ENCODE data around the gene PRKG1.
A peak's percentile ranks its signal among the peaks of the same experiment; 100 is the strongest.
"Not testable (repeated sequence)": the region's sequence is repeated elsewhere in the genome, so short reads cannot be mapped to it uniquely, and the experiment has no call there.

Gene PRKG1

DNA sequence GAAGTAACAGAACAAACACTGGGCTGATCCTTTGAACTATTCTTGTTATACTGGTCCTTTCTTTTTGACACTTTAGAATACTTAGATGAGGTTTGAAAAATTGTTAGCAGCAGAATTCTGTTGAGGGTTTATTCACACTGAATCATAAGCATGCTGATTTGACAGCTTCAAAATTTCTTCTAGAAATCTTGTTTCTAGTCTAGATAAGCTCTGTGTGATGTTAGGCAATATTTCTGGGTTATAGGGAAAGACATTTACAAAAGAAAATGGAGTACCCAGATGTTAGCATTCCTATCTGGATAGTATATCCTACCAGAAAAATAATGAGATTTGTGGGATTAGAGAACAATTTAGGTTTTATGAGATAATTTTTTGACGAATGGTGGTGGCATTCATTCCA, 613.0 kb downstream of the PRKG1 start:
- no peaks in the 10 kb centered on the region for H3K9me3 ChIP-seq (ENCODE audit: insufficient read depth, low read depth, low read length)
- 100% methylated on average over 1 of the region's 1 CpG for WGBS (ENCODE audit: extremely low coverage, insufficient coverage, insufficient read length)
- H3K27ac ChIP-seq (ENCODE audit: low read depth, low read length): no peak overlapping the region
- no peaks in the 10 kb centered on the region for H3K79me1 ChIP-seq (ENCODE audit: low read length)
- H3K27me3 ChIP-seq (ENCODE audit: insufficient read depth, low read length): no peaks in the 10 kb centered on the region
- no peaks in the 10 kb centered on the region for H3K36me3 ChIP-seq (ENCODE audit: control insufficient read depth in 1 of 2, insufficient read depth in 2 of 2, low read length in 2 of 2)
- H2BK5ac ChIP-seq (ENCODE audit: low read depth, low read length, poor library complexity): no peak overlapping the region
- H3K4ac ChIP-seq (ENCODE audit: low read depth, low read length): no peak overlapping the region
- H3K18ac ChIP-seq (ENCODE audit: low read length): no peak overlapping the region
- H3K23ac ChIP-seq (ENCODE audit: low read length): no peak overlapping the region
- no peak overlapping the region for H2BK120ac ChIP-seq (ENCODE audit: insufficient read depth, low read length, poor library complexity)
- H3K4me3 ChIP-seq (ENCODE audit: low read depth, low read length): no peak overlapping the region
- no peak overlapping the region for H3K4me2 ChIP-seq (ENCODE audit: low read length)
- H4K8ac ChIP-seq (ENCODE audit: low read depth, low read length): no peak overlapping the region
- no peaks in the 10 kb centered on the region for H3K4me1 ChIP-seq (ENCODE audit: control insufficient read depth in 1 of 2, insufficient read depth in 2 of 2, low read length in 2 of 2)
- H2AK5ac ChIP-seq (ENCODE audit: low read length): no peak overlapping the region
- H3K79me2 ChIP-seq (ENCODE audit: control insufficient read depth, insufficient read depth, low read length, poor library complexity): no peaks in the 10 kb centered on the region
- H4K91ac ChIP-seq (ENCODE audit: low read depth, low read length): no peak overlapping the region
- H3K14ac ChIP-seq (ENCODE audit: low read length): no peak overlapping the region
- no peak overlapping the region for H4K12ac ChIP-seq (ENCODE audit: low read depth, low read length)
- peak in 1 of 2 donors; percentile 61 for DNase-seq
- H2AFZ ChIP-seq (ENCODE audit: insufficient read depth, low read length, poor library complexity): no peak overlapping the region
- no peak overlapping the region for H2BK12ac ChIP-seq (ENCODE audit: low read length)
- H3K9ac ChIP-seq (ENCODE audit: low read length): no peak overlapping the region

DNA sequence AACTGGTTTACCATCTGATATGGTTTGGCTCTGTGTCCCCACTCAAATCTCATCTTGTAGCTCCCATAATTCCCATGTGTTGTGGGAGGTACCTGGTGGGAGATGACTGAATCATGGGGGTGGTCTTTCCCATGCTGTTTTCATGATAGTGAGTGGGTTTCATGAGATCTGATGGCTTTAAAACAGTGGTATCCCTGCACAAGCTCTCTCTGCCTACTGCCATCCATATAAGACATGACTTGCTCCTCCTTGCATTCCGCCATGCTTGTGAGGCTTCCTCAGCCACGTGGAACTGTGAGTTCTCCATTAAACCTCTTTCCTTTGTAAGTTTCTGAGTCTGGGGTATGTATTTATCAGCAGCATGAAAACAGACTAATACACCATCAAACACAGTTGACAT, 614.5 kb downstream of the PRKG1 start:
- not testable (repeated sequence) for H3K27ac ChIP-seq (ENCODE audit: low read depth, low read length); H2AK5ac ChIP-seq (ENCODE audit: low read length); H3K23ac ChIP-seq (ENCODE audit: low read length); H4K12ac ChIP-seq (ENCODE audit: low read depth, low read length); H4K91ac ChIP-seq (ENCODE audit: low read depth, low read length); H2BK12ac ChIP-seq (ENCODE audit: low read length); H3K4ac ChIP-seq (ENCODE audit: low read depth, low read length); DNase-seq; H3K4me1 ChIP-seq (ENCODE audit: control insufficient read depth in 1 of 2, insufficient read depth in 2 of 2, low read length in 2 of 2); H4K8ac ChIP-seq (ENCODE audit: low read depth, low read length); H3K36me3 ChIP-seq (ENCODE audit: control insufficient read depth in 1 of 2, insufficient read depth in 2 of 2, low read length in 2 of 2); H3K27me3 ChIP-seq (ENCODE audit: insufficient read depth, low read length); H3K18ac ChIP-seq (ENCODE audit: low read length); H2AFZ ChIP-seq (ENCODE audit: insufficient read depth, low read length, poor library complexity); H2BK120ac ChIP-seq (ENCODE audit: insufficient read depth, low read length, poor library complexity); H3K79me2 ChIP-seq (ENCODE audit: control insufficient read depth, insufficient read depth, low read length, poor library complexity); H3K79me1 ChIP-seq (ENCODE audit: low read length); H3K14ac ChIP-seq (ENCODE audit: low read length); H3K9me3 ChIP-seq (ENCODE audit: insufficient read depth, low read depth, low read length); H3K9ac ChIP-seq (ENCODE audit: low read length); H3K4me2 ChIP-seq (ENCODE audit: low read length); H2BK5ac ChIP-seq (ENCODE audit: low read depth, low read length, poor library complexity); H3K4me3 ChIP-seq (ENCODE audit: low read depth, low read length)
- no CpG with 5 or more reads among the region's 2 CpGs for WGBS (ENCODE audit: extremely low coverage, insufficient coverage, insufficient read length)

DNA sequence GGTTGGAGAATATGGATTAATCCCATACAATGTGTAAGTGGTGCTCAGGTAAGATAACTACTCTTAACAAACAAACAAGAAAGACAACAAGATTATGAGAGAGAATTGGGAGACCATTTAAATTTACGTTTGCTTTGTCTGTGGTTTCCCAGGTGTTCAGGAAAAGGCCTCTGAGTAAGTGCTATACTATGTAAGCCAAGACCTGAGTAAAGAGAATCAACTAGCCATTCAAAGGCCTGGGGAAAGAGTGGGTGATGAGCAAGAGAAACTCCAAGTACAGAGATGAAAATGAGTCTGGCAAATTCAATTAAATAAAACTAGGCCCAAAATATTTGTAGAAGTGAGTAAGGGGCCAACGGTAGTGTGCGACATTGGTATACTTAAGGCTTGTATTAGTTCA, 615.2 kb downstream of the PRKG1 start:
- Histone ChIP-seq H4K12ac (ENCODE audit: low read depth, low read length) (no peak overlapping the region), H3K23ac (ENCODE audit: low read length) (no peak overlapping the region), H3K27me3 (ENCODE audit: insufficient read depth, low read length) (no peaks in the 10 kb centered on the region), H3K4me3 (ENCODE audit: low read depth, low read length) (no peak overlapping the region), H3K4me2 (ENCODE audit: low read length) (no peak overlapping the region), H3K18ac (ENCODE audit: low read length) (no peak overlapping the region), H3K27ac (ENCODE audit: low read depth, low read length) (no peak overlapping the region), H4K91ac (ENCODE audit: low read depth, low read length) (no peak overlapping the region), H2AFZ (ENCODE audit: insufficient read depth, low read length, poor library complexity) (no peak overlapping the region), H4K8ac (ENCODE audit: low read depth, low read length) (no peak overlapping the region), H3K14ac (ENCODE audit: low read length) (no peak overlapping the region), H2AK5ac (ENCODE audit: low read length) (no peak overlapping the region), H2BK120ac (ENCODE audit: insufficient read depth, low read length, poor library complexity) (no peak overlapping the region), H3K79me1 (ENCODE audit: low read length) (no peaks in the 10 kb centered on the region), H3K79me2 (ENCODE audit: control insufficient read depth, insufficient read depth, low read length, poor library complexity) (no peaks in the 10 kb centered on the region), H2BK5ac (ENCODE audit: low read depth, low read length, poor library complexity) (no peak overlapping the region), H3K4me1 (ENCODE audit: control insufficient read depth in 1 of 2, insufficient read depth in 2 of 2, low read length in 2 of 2) (no peaks in the 10 kb centered on the region), H2BK12ac (ENCODE audit: low read length) (no peak overlapping the region), H3K9ac (ENCODE audit: low read length) (no peak overlapping the region), H3K36me3 (ENCODE audit: control insufficient read depth in 1 of 2, insufficient read depth in 2 of 2, low read length in 2 of 2) (no peaks in the 10 kb centered on the region), H3K9me3 (ENCODE audit: insufficient read depth, low read depth, low read length) (no peaks in the 10 kb centered on the region), H3K4ac (ENCODE audit: low read depth, low read length) (no peak overlapping the region)
- WGBS (ENCODE audit: extremely low coverage, insufficient coverage, insufficient read length): no CpG with 5 or more reads among the region's 3 CpGs
- peak in 1 of 2 donors; percentile 16 for DNase-seq

DNA sequence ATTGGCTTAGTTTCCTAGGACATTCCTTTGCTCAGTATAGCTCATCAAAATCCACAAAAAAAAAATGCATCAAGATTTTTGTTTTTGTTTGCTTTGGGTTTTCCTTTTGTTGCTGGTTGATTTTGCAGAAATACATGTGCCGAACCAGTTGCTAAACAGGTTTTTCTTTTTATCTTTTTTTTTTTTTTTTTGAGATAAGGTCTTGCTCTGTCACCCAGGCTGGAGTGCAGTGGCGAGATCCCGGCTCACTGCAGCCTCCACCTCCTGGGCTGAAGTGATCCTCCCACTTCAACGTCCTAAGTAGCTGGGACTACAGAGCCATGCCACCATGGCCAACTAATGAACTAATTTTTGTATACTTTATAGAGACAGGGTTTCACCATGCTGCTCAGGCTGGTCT, 616.8 kb downstream of the PRKG1 start:
- H3K9me3 ChIP-seq (ENCODE audit: insufficient read depth, low read depth, low read length): no peaks in the 10 kb centered on the region
- H3K79me2 ChIP-seq (ENCODE audit: control insufficient read depth, insufficient read depth, low read length, poor library complexity): no peaks in the 10 kb centered on the region
- no peak overlapping the region for H2AFZ ChIP-seq (ENCODE audit: insufficient read depth, low read length, poor library complexity)
- H3K79me1 ChIP-seq (ENCODE audit: low read length): no peaks in the 10 kb centered on the region
- H3K18ac ChIP-seq (ENCODE audit: low read length): no peak overlapping the region
- no peak overlapping the region for H3K4me3 ChIP-seq (ENCODE audit: low read depth, low read length)
- no peak overlapping the region for H3K9ac ChIP-seq (ENCODE audit: low read length)
- no peak overlapping the region for H2BK120ac ChIP-seq (ENCODE audit: insufficient read depth, low read length, poor library complexity)
- no peak overlapping the region for H3K14ac ChIP-seq (ENCODE audit: low read length)
- no peak overlapping the region for H3K4me2 ChIP-seq (ENCODE audit: low read length)
- no CpG with 5 or more reads among the region's 4 CpGs for WGBS (ENCODE audit: extremely low coverage, insufficient coverage, insufficient read length)
- no peak overlapping the region for H3K4ac ChIP-seq (ENCODE audit: low read depth, low read length)
- no peak overlapping the region for H4K12ac ChIP-seq (ENCODE audit: low read depth, low read length)
- no peak overlapping the region for H2BK5ac ChIP-seq (ENCODE audit: low read depth, low read length, poor library complexity)
- no peak overlapping the region for H4K8ac ChIP-seq (ENCODE audit: low read depth, low read length)
- DNase-seq: peak; percentile 44 to 75
- no peaks in the 10 kb centered on the region for H3K27me3 ChIP-seq (ENCODE audit: insufficient read depth, low read length)
- no peak overlapping the region for H2AK5ac ChIP-seq (ENCODE audit: low read length)
- no peak overlapping the region for H2BK12ac ChIP-seq (ENCODE audit: low read length)
- H3K36me3 ChIP-seq (ENCODE audit: control insufficient read depth in 1 of 2, insufficient read depth in 2 of 2, low read length in 2 of 2): no peaks in the 10 kb centered on the region
- no peaks in the 10 kb centered on the region for H3K4me1 ChIP-seq (ENCODE audit: control insufficient read depth in 1 of 2, insufficient read depth in 2 of 2, low read length in 2 of 2)
- no peak overlapping the region for H4K91ac ChIP-seq (ENCODE audit: low read depth, low read length)
- H3K23ac ChIP-seq (ENCODE audit: low read length): no peak overlapping the region
- no peak overlapping the region for H3K27ac ChIP-seq (ENCODE audit: low read depth, low read length)

Measured in trophoblast cell (in vitro differentiated cells and primary cell).